ENCODE measurements around the gene DDX3X. TPM values are rescaled to one million over a fixed set of nuclear protein-coding genes. Genes with fewer than 3 reads are reported as not detected.

Gene DDX3X
- total and polyA plus RNA-seq, 2 donors (not counting 1 experiment from before 2014, with no cell fraction given) = 130 to 289 TPM

GRCh38 chrX:41373989-41374606 lies 40.1 kb downstream of the DDX3X start:
- H3K9ac ChIP-seq (ENCODE audit: low read length) = no peak overlapping the region
- ChIA-PET CTCF (no interaction called here), POLR2A (no interaction called here)
- no peak overlapping the region for H3K27ac ChIP-seq (ENCODE audit: low read length in 2 of 2)
- H3K79me2 ChIP-seq (ENCODE audit: control insufficient read depth, insufficient read depth, low read length) = no peaks in the 10 kb centered on the region
- no peak overlapping the region for H3K4me2 ChIP-seq (replicated peaks; ENCODE audit: low read depth, low read length, poor library complexity, severe bottlenecking)
- H3K36me3 ChIP-seq (replicated peaks in 1 of 2; ENCODE audit: control extremely low read depth in 1 of 2, control insufficient read depth in 1 of 2, extremely low read depth in 1 of 2, insufficient read depth in 2 of 2, low read length in 1 of 2) = no peaks in the 10 kb centered on the region
- H3K9me3 Mint-ChIP-seq (ENCODE audit: insufficient read depth) = no peaks in the 10 kb centered on the region
- DNase-seq = no peak
- no peak overlapping the region for H2AFZ ChIP-seq (ENCODE audit: insufficient read depth, low read depth, low read length, poor library complexity, severe bottlenecking)
- H3K4me1 ChIP-seq (ENCODE audit: control insufficient read depth in 2 of 2, insufficient read depth in 2 of 2, low read length in 2 of 2) = no peaks in the 10 kb centered on the region
- peaks cover 0 to 5% (median 0%) of the 10 kb centered on the region in 3 donors for H3K9me3 ChIP-seq (ENCODE audit: control extremely low read depth in 1 of 3, control insufficient read depth in 2 of 3, insufficient read depth in 1 of 3, low read length in 2 of 3)
- H3K27me3 Mint-ChIP-seq = no peaks in the 10 kb centered on the region
- no peaks in the 10 kb centered on the region for H3K4me1 Mint-ChIP-seq
- no peaks in the 10 kb centered on the region for H4K20me1 ChIP-seq (ENCODE audit: control insufficient read depth, insufficient read depth, low read length, poor library complexity, severe bottlenecking)
- no peak overlapping the region for H3K4me3 ChIP-seq (ENCODE audit: control extremely low read depth in 1 of 5, extremely low read depth in 1 of 5, insufficient read depth in 1 of 5, low read depth in 2 of 5, low read length in 4 of 5)
- 100% methylated on average over 1 of the region's 5 CpGs for whole genome bisulfite sequencing (ENCODE audit: insufficient coverage)
- ATAC-seq (ENCODE audit: low read depth) = no peak
- no peak overlapping the region for H3K27ac Mint-ChIP-seq
- TF ChIP-seq EZH2 (IDR thresholded peaks at IDR 0.05; ENCODE audit: borderline replicate concordance, insufficient read depth, low read depth, low read length, poor library complexity, severe bottlenecking) = no peak
- TF ChIP-seq CTCF (IDR thresholded peaks at IDR 0.05) = no peak
- H3K4me3 Mint-ChIP-seq = no peak overlapping the region
- intact Hi-C loops (cut with micrococcal nuclease) = no loop called here
- no peaks in the 10 kb centered on the region for H3K27me3 ChIP-seq (replicated peaks in 1 of 4; ENCODE audit: control extremely low read depth in 1 of 4, control insufficient read depth in 3 of 4, insufficient read depth in 4 of 4, low read length in 3 of 4)

GRCh38 chrX:41377624-41378023 lies 43.7 kb downstream of the DDX3X start:
- intact Hi-C loops (cut with micrococcal nuclease) = no loop called here
- Mint-ChIP-seq H3K27me3 (no peaks in the 10 kb centered on the region), H3K4me3 (no peak overlapping the region), H3K9me3 (ENCODE audit: insufficient read depth) (no peaks in the 10 kb centered on the region), H3K4me1 (no peaks in the 10 kb centered on the region), H3K27ac (no peak overlapping the region)
- no peaks in the 10 kb centered on the region for H3K36me3 ChIP-seq (replicated peaks in 1 of 2; ENCODE audit: control extremely low read depth in 1 of 2, control insufficient read depth in 1 of 2, extremely low read depth in 1 of 2, insufficient read depth in 2 of 2, low read length in 1 of 2)
- CTCF ChIA-PET = no interaction called here
- WGBS (ENCODE audit: insufficient coverage) = 63% methylated on average over 5 of the region's 8 CpGs
- no peak overlapping the region for H3K4me2 ChIP-seq (replicated peaks; ENCODE audit: low read depth, low read length, poor library complexity, severe bottlenecking)
- no peak overlapping the region for H2AFZ ChIP-seq (ENCODE audit: insufficient read depth, low read depth, low read length, poor library complexity, severe bottlenecking)
- POLR2A ChIA-PET = no interaction called here
- DNase-seq (no peak), ATAC-seq (ENCODE audit: low read depth) (no peak)
- no peak overlapping the region for H3K27ac ChIP-seq (ENCODE audit: low read length in 2 of 2)
- H3K4me3 ChIP-seq (ENCODE audit: control extremely low read depth in 1 of 5, extremely low read depth in 1 of 5, insufficient read depth in 1 of 5, low read depth in 2 of 5, low read length in 4 of 5) = no peak overlapping the region
- TF ChIP-seq EZH2 (IDR thresholded peaks at IDR 0.05; ENCODE audit: borderline replicate concordance, insufficient read depth, low read depth, low read length, poor library complexity, severe bottlenecking) (no peak), CTCF (IDR thresholded peaks at IDR 0.05) (no peak)
- no peaks in the 10 kb centered on the region for H3K27me3 ChIP-seq (replicated peaks in 1 of 4; ENCODE audit: control extremely low read depth in 1 of 4, control insufficient read depth in 3 of 4, insufficient read depth in 4 of 4, low read length in 3 of 4)
- no peaks in the 10 kb centered on the region for H3K79me2 ChIP-seq (ENCODE audit: control insufficient read depth, insufficient read depth, low read length)
- H3K9ac ChIP-seq (ENCODE audit: low read length) = no peak overlapping the region
- no peaks in the 10 kb centered on the region for H3K4me1 ChIP-seq (ENCODE audit: control insufficient read depth in 2 of 2, insufficient read depth in 2 of 2, low read length in 2 of 2)
- no peaks in the 10 kb centered on the region for H3K9me3 ChIP-seq (ENCODE audit: control extremely low read depth in 1 of 3, control insufficient read depth in 2 of 3, insufficient read depth in 1 of 3, low read length in 2 of 3)
- no peaks in the 10 kb centered on the region for H4K20me1 ChIP-seq (ENCODE audit: control insufficient read depth, insufficient read depth, low read length, poor library complexity, severe bottlenecking)
